Fibroblast of mammary gland (primary cell): Measurements from ENCODE around the gene MAML3.

Source experiments
- DNase-seq: peaks from one replicate; pipeline ENCODE4 v3.0.0-alpha.2; 2010; ENCODE audit warnings: low read depth
- H3K4me3 ChIP-seq: 2 replicates; pipeline ENCODE4 v1.5.1; 2011; ENCODE audit warnings: low read depth, mild to moderate bottlenecking, low read length, moderate library complexity; ENCODE audit not compliant: control insufficient read depth
- CTCF ChIP-seq: conservative IDR thresholded peaks from 2 replicates; pipeline ENCODE4 v1.5.1; 2011; ENCODE audit warnings: low read depth, low read length, inconsistent platforms; ENCODE audit not compliant: control insufficient read depth, insufficient read depth

MAML3 gene

GRCh38 chr4:140174543-140174942 lies 20.6 kb upstream of the MAML3 start:
- TF ChIP-seq CTCF = no peak
- DNase-seq = no peak
- no peak overlapping the region for H3K4me3 ChIP-seq

- no peak for DNase-seq
- no peak overlapping the region for H3K4me3 ChIP-seq
- no peak for TF ChIP-seq CTCF
Observed at GRCh38 chr4:140172960-140173359, 19.0 kb upstream of the MAML3 start.

GRCh38 chr4:140170299-140170698 lies 16.3 kb upstream of the MAML3 start:
- DNase-seq = no peak
- TF ChIP-seq CTCF = no peak
- no peak overlapping the region for H3K4me3 ChIP-seq

- no peak for DNase-seq
- no peak overlapping the region for H3K4me3 ChIP-seq
- TF ChIP-seq CTCF = no peak
Observed at GRCh38 chr4:140168936-140169335, 15.0 kb upstream of the MAML3 start.

- DNase-seq = no peak
- no peak for TF ChIP-seq CTCF
- no peak overlapping the region for H3K4me3 ChIP-seq
Observed at GRCh38 chr4:140168474-140168873, 14.5 kb upstream of the MAML3 start.

GRCh38 chr4:140163029-140163810 lies 9.2 kb upstream of the MAML3 start:
- H3K4me3 ChIP-seq = peak overlapping the region; percentile 11
- peak; percentile 74 for DNase-seq
- no peak for TF ChIP-seq CTCF
